SK-N-SH treated with all-trans-retinoic acid at 6 μM for 48 hours (cell line): ENCODE results near the gene KRTAP1-3.

ENCODE experiments used
- ATAC-seq: fragments of 200-7000 bp; cut with Tn5 transposase; 3 replicates; pipeline ENCODE4 v1.9.1; 2020; ENCODE audit warnings: mild to moderate bottlenecking, moderate library complexity
- ARNTL ChIP-seq: fragments of 450-650 bp; formaldehyde crosslinking; IDR thresholded peaks from 2 replicates; pipeline ENCODE4 v1.5.0; 2020; ENCODE audit warnings: low read depth, mild to moderate bottlenecking, moderate library complexity, borderline replicate concordance
- BACH2 ChIP-seq: fragments of 250-450 bp; sonication (Bioruptor Pico); IDR thresholded peaks from 2 replicates; pipeline ENCODE4 v1.9.0; 2021; ENCODE audit warnings: mild to moderate bottlenecking, borderline replicate concordance
- ESRRG ChIP-seq: fragments of 250-450 bp; sonication (Bioruptor Pico); IDR thresholded peaks from 2 replicates; pipeline ENCODE4 v1.6.1; 2021; ENCODE audit warnings: mild to moderate bottlenecking
- GLIS3 ChIP-seq: fragments of 250-450 bp; sonication (Bioruptor Pico); IDR thresholded peaks from 2 replicates; pipeline ENCODE4 v1.5.0; 2020; ENCODE audit warnings: mild to moderate bottlenecking, moderate library complexity
- ISL1 ChIP-seq: fragments of 250-450 bp; sonication (Bioruptor Pico); IDR thresholded peaks from 2 replicates; pipeline ENCODE4 v2.1.2; 2022; ENCODE audit warnings: mild to moderate bottlenecking, moderate library complexity
- PATZ1 ChIP-seq: fragments of 250-450 bp; sonication (Bioruptor Pico); IDR thresholded peaks from 2 replicates; pipeline ENCODE4 v1.8.0; 2020; ENCODE audit warnings: mild to moderate bottlenecking, moderate library complexity, borderline replicate concordance
- SNAI2 ChIP-seq: fragments of 250-450 bp; sonication (Bioruptor Pico); IDR thresholded peaks from 2 replicates; pipeline ENCODE4 v1.5.0; 2020; ENCODE audit warnings: mild to moderate bottlenecking, moderate library complexity
- TOX ChIP-seq: fragments of 250-450 bp; sonication (Bioruptor Pico); IDR thresholded peaks from 2 replicates; pipeline ENCODE4 v1.8.0; 2021; ENCODE audit warnings: mild to moderate bottlenecking, moderate library complexity, borderline replicate concordance
- TSHZ2 ChIP-seq: fragments of 250-450 bp; sonication (Bioruptor Pico); IDR thresholded peaks from 2 replicates; pipeline ENCODE4 v1.5.0; 2020; ENCODE audit warnings: mild to moderate bottlenecking, moderate library complexity
- ZC3H10 ChIP-seq: fragments of 250-450 bp; sonication (Bioruptor Pico); IDR thresholded peaks from 2 replicates; pipeline ENCODE4 v1.5.1; 2021; ENCODE audit warnings: mild to moderate bottlenecking, moderate library complexity
- ZFP3 ChIP-seq: fragments of 250-450 bp; sonication (Bioruptor Pico); IDR thresholded peaks from 2 replicates; pipeline ENCODE4 v1.5.0; 2020; ENCODE audit warnings: mild to moderate bottlenecking, moderate library complexity
- ZFP30 ChIP-seq: fragments of 450-650 bp; formaldehyde crosslinking; IDR thresholded peaks from 2 replicates; pipeline ENCODE4 v1.5.0; 2022; ENCODE audit warnings: mild to moderate bottlenecking, moderate library complexity
- ZNF565 ChIP-seq: fragments of 450-650 bp; formaldehyde crosslinking; conservative IDR thresholded peaks from 2 replicates; pipeline ENCODE4 v1.5.0; 2020; ENCODE audit warnings: low read depth, mild to moderate bottlenecking, moderate library complexity
- ZNF8 ChIP-seq: fragments of 450-650 bp; formaldehyde crosslinking; IDR thresholded peaks from 2 replicates; pipeline ENCODE4 v1.5.0; 2020; ENCODE audit warnings: mild to moderate bottlenecking, moderate library complexity
- TF ChIP-seq, protein P1 (sequence below): fragments of 250-450 bp; sonication (Bioruptor Pico); IDR thresholded peaks from 2 replicates; pipeline ENCODE4 v1.5.1; 2021; ENCODE audit warnings: mild to moderate bottlenecking, moderate library complexity
- TF ChIP-seq, protein P2 (sequence below): fragments of 250-450 bp; sonication (Bioruptor Pico); IDR thresholded peaks from 2 replicates; pipeline ENCODE4 v1.5.1; 2020; ENCODE audit warnings: low read depth, mild to moderate bottlenecking, moderate library complexity
- TF ChIP-seq, protein P3 (sequence below): fragments of 250-450 bp; sonication (Bioruptor Pico); IDR thresholded peaks from 2 replicates; pipeline ENCODE4 v1.8.0; 2021; ENCODE audit warnings: low read depth, mild to moderate bottlenecking, moderate library complexity, borderline replicate concordance

The KRTAP1-3 gene

GRCh38 chr17:41064301-41064700 is 29.6 kb upstream of the KRTAP1-3 start:
- ATAC-seq: no peak
- no peak for TF ChIP-seq GLIS3 (CRISPR knock-in tag)
- no peak for TF ChIP-seq TSHZ2 (CRISPR knock-in tag)
- TF ChIP-seq ISL1 (CRISPR knock-in tag): no peak
- TF ChIP-seq TOX: no peak
- TF ChIP-seq, protein P1, sequence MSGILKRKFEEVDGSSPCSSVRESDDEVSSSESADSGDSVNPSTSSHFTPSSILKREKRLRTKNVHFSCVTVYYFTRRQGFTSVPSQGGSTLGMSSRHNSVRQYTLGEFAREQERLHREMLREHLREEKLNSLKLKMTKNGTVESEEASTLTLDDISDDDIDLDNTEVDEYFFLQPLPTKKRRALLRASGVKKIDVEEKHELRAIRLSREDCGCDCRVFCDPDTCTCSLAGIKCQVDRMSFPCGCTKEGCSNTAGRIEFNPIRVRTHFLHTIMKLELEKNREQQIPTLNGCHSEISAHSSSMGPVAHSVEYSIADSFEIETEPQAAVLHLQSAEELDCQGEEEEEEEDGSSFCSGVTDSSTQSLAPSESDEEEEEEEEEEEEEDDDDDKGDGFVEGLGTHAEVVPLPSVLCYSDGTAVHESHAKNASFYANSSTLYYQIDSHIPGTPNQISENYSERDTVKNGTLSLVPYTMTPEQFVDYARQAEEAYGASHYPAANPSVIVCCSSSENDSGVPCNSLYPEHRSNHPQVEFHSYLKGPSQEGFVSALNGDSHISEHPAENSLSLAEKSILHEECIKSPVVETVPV (CRISPR knock-in tag): no peak
- TF ChIP-seq ZC3H10: no peak

- no peak for ATAC-seq
- no peak for TF ChIP-seq ZFP30
- no peak for TF ChIP-seq SNAI2 (CRISPR knock-in tag)
- TF ChIP-seq, protein P1 (CRISPR knock-in tag): no peak
- TF ChIP-seq ARNTL (CRISPR knock-in tag): no peak
- TF ChIP-seq PATZ1: no peak
- TF ChIP-seq, protein P2, sequence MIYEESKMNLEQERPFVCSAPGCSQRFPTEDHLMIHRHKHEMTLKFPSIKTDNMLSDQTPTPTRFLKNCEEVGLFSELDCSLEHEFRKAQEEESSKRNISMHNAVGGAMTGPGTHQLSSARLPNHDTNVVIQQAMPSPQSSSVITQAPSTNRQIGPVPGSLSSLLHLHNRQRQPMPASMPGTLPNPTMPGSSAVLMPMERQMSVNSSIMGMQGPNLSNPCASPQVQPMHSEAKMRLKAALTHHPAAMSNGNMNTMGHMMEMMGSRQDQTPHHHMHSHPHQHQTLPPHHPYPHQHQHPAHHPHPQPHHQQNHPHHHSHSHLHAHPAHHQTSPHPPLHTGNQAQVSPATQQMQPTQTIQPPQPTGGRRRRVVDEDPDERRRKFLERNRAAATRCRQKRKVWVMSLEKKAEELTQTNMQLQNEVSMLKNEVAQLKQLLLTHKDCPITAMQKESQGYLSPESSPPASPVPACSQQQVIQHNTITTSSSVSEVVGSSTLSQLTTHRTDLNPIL (CRISPR knock-in tag): no peak
- no peak for TF ChIP-seq BACH2 (CRISPR knock-in tag)
- TF ChIP-seq, all 23 proteins: peak for 0
These were observed 28.8 kb upstream of the KRTAP1-3 start for GRCh38 chr17:41063449-41063848.

DNA sequence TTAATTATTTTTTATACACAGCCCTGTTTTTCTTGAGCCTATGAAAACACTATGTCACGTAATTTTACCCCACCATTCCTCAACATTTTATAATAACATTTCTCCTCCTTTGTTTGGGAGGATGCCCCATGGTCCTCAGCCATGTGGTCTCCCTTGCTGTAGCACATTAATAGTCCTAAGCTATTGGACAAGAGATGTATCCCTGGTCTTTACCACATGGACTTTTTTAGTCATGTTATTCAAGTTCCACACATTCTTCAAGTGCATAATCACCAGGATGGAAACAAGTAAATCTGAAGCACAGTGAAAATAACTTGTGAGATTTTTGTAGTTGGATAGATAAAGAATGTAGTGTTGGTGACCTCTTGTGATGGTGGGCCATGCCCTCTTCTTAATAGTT is 27.3 kb upstream of the KRTAP1-3 start:
- peak; percentile 46 for ATAC-seq
- TF ChIP-seq TSHZ2 (CRISPR knock-in tag): no peak

DNA sequence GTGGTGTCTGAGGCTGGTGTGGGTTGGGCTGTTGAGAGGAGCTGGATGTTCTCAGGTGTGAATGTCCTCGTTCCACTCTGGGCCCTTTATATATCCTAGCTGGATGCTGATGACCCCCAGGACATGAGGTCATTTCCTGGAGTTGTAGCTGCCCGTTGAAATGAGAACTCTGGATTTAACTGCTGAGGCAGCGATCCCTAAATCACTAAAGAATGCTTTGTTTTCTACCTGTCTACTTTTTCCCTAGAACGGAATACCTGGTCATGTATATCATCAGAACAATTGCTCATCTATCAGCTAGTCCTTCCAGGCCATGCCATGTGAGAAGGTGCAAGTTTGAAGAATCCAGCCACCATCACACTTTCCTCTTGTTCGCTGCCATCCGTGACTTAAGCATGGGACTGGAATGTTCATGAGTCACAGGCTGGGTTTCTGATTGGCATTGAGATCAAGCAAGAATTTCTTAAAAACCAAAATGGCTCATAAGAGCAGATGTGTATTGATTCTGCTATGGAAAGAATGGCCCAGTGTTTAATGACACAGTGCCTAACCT is 25.5 kb upstream of the KRTAP1-3 start, which contains the start of gene KRTAP2-3:
TSS of gene KRTAP2-3 (minus strand) at position 63 of the 553 bp plus-strand sequence. CDS start 64 bp downstream, outside the sequence.
- peak; percentile 74 for ATAC-seq
- TF ChIP-seq ESRRG (CRISPR knock-in tag) (no peak), ZFP3 (CRISPR knock-in tag) (no peak), SNAI2 (CRISPR knock-in tag) (no peak), TSHZ2 (CRISPR knock-in tag) (no peak), ZNF565 (CRISPR knock-in tag) (no peak), ZNF8 (CRISPR knock-in tag) (no peak)
- TF ChIP-seq, protein P3, sequence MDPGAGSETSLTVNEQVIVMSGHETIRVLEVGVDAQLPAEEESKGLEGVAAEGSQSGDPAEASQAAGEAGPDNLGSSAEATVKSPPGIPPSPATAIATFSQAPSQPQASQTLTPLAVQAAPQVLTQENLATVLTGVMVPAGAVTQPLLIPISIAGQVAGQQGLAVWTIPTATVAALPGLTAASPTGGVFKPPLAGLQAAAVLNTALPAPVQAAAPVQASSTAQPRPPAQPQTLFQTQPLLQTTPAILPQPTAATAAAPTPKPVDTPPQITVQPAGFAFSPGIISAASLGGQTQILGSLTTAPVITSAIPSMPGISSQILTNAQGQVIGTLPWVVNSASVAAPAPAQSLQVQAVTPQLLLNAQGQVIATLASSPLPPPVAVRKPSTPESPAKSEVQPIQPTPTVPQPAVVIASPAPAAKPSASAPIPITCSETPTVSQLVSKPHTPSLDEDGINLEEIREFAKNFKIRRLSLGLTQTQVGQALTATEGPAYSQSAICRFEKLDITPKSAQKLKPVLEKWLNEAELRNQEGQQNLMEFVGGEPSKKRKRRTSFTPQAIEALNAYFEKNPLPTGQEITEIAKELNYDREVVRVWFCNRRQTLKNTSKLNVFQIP (CRISPR knock-in tag): no peak
